Fibroblast of peridontal ligament (primary cell): ENCODE measurements around the gene HOXD11.

ENCODE experiments used
- DNase-seq: peaks from one replicate; pipeline ENCODE4 v3.0.0-alpha.2; 2010; ENCODE audit errors: extremely low read depth

The HOXD11 gene

GRCh38 chr2:176106581-176107539, at the start of gene HOXD11:
Gene HOXD11 (plus strand): TSS chr2:176107280. CDS start chr2:176107356, 76 bp downstream.
- no peak for DNase-seq

- no peak for DNase-seq
These were observed 43.1 kb upstream of the HOXD11 start for GRCh38 chr2:176063958-176064357.

- DNase-seq, result no peak
These were observed 40.2 kb upstream of the HOXD11 start for GRCh38 chr2:176066645-176067588.

GRCh38 chr2:176067589-176068418, 39.3 kb upstream of the HOXD11 start:
- no peak for DNase-seq

DNA sequence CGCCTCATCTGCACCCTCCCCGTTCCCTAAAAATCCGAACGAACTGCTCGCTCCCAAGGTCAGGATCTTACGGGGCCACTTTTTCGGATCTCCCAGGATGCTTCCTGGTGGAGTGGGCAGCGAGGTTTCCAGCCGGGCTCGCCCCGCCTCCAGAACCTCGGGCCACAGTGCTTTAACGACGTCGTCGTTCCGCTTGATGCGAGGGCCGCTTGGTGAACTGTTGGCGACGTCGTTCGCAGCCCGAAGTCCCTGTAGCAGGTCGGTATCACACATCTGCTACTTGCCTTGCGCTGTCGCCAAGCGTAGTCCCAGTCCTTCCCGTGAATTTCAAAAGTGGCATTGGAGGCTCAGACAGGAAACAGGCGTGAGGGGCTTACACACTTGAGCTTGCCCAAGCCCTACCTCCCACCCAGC, 38.7 kb upstream of the HOXD11 start:
- no peak for DNase-seq

DNA sequence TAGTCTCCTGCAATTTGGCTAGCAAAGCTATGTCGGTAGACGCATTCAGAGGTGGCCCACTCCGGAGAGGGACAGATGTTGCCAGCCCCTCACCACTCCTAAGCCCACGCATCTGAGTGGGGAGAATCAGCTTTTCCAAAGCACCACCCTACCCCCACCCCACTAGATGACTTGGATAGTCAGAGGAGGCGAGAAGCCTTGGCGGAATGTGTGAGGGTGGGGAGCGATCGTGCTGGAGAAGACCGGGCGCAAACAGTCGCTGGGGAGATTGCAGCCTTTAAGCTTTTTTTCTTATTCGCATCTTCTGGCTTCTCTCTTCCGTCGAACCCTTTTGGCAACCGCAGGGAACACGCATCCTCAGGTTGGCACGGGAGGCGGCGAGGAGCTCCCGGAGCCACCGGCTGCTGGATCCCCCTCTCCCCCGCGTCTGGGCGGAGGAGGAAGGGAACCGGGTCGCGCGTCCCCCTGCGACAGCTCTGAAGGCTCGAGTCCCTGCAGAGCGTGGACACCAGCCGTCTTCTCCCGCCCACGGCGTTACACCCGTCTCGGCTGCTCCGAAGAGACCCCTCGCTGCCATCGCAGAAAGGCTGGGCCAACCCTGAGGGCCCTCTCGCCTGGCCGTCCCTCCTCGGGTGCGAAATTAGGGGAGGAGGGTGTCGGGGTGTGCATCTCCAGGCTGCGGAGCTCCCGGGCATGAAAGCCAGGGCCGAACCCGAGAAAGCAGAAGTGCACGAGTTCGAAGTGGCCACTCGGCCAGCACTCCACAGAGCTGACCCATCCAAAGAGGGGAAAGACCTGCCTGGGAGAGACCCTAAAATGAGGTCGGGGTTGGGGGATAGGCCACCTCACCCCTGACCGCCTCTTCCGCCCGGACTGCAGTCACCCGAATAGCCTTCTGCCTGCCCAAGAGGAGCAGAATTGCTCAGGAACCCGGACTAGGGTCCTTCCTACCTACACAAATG, 35.5 kb upstream of the HOXD11 start:
- no peak for DNase-seq

- no peak for DNase-seq
These were observed 34.8 kb upstream of the HOXD11 start for GRCh38 chr2:176072292-176072669.

DNA sequence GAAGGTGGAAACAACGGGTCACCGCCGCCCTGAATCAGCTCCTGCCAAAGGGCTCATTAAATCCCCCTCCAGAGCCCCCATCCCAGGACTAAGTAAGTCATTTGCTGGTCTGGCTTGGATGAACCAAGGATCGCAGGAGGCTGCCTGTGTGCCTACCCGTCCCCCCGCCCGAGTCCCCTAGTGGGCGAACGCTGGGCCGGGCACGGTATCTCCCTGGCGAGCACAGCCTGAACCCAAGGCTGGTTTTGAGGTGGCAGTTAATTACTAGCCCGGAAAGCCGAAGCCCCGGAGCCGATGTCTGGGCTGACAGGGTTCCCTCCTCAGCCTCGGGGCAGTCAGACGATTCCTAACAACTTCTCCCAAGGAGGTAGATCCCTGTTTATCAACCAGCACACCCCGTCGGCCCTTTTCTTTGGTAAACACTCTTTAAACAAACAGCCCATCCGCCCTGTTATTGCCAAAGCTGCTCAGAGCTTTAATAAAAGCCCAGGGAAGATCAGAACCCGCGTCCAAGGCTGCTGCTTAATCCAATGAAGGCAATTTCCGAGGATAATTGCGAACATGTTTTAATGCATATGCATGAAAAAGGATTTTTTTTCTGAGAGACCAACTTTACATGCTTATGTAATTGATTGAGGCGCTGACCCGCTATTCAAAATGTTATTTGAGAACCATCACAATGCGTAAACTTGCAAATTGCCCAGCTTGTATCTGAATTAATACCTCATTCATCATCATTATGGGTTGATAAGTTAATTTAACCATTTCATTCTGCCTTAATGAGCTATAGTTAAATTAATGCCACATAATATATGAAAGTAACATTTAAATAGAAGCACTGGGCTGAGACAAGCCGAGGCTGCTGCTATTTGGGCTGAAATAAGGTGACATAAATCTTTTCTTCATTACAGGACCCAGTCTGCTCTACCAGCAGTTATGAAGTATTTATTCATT, 33.9 kb upstream of the HOXD11 start:
- DNase-seq, result no peak

DNA sequence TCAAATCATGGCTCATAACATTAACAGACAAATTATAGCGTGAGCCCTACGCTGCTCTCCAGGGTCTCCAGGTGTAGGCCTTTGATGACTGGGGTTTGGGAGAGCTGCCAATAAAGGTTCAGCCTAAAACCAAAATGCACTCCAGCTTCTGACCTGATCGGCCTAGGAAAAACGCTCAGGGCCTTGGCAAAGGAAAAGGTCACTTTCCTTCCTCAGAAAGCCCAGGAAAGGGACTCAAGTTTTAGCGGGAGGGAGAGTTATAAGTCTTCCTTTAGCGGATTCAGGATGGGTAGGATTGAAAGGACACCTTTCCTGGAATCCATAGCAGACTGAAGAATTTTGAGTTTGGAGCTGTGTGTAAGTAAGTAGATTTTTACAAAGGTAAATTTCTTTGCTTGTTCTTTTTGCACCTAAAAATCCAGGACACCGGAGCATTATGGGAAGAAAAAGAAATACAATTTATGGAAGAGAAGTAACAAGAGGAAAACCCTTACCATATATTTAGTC, 32.1 kb upstream of the HOXD11 start:
- no peak for DNase-seq

- no peak for DNase-seq
These were observed 31.6 kb upstream of the HOXD11 start for GRCh38 chr2:176075481-176075880.

DNA sequence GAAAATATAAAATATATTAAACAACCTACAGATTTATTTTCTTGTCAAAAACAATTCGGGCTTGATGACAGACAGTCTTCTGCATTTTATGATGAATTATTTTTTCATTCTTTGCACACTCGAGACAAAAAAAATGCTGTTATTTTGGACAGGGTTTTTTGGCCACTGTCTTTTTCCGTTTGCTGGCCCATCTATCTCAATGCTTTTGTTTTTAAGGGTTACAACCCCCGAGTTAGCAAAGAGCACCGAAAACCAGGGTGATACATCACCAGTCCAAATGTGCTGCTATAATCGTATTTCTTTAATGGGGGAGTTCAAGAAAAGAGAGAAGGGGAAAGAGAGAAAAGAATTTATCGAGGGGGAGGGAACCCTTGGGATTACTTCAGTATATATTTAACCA, 31.0 kb upstream of the HOXD11 start:
- DNase-seq, result no peak

DNA sequence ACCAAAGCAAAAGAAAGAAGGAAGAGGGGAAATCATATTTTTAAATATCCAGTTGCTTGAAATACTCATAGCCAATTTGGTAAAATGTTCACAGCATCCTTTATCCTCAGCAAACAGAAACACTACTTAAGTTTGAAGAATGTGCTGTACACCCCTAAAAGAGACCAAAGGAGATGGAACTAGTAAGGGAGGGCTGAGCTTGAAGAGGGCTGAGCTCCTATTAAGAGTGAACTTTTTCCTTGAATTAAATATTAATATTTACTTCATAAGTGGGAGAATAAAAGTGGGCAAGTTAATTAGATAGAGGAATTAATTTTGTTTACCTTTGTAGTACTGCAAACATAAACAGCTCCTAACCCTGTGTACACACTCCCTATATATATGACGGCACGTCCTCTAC, 30.3 kb upstream of the HOXD11 start:
- no peak for DNase-seq

- DNase-seq, result no peak
These were observed 28.4 kb upstream of the HOXD11 start for GRCh38 chr2:176078541-176079284.

DNA sequence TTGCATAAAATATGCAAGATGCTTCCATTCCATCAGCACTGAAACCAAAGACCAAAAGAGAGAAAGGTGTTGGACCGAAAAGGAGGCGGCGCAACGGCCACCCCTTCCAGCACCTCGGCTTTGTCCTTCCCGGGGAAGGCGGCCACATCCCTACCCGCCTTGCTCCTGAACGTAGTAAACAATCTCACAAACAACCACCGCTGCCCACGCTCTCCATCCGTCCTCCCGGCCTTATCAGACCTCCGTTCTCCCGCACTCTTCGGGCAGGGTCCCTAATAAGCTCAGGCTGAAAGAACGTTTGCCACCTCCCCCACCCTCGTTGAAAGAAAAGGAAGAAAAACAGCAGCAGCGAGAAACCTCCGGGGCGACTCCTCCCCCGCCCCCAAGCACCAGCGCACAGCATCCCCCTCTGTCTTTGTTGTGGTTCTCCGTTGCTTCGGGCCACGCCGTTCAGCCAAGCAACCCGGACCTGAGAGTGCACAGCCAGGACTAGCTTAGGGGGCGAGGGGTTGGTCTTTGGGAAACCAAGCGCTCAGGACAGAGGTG, 27.7 kb upstream of the HOXD11 start:
- DNase-seq, result no peak

GRCh38 chr2:176079831-176080539, 27.1 kb upstream of the HOXD11 start:
- no peak for DNase-seq

GRCh38 chr2:176080540-176081375, 26.3 kb upstream of the HOXD11 start:
- DNase-seq, result no peak
